ENCODE results near the gene TSPAN4. TPM values are rescaled to one million over a fixed set of nuclear protein-coding genes. Genes with fewer than 3 reads are reported as not detected.

TSPAN4 gene
- total RNA-seq, 1 experiment from 2014 or later, result 43.6 TPM

- Histone ChIP-seq H3K36me3 (ENCODE audit: low read depth) (no peaks in the 10 kb centered on the region), H3K4me2 (no peak overlapping the region), H3K79me2 (ENCODE audit: low read depth) (no peaks in the 10 kb centered on the region), H3K4me3 (no peak overlapping the region), H3K9me2 (ENCODE audit: insufficient read depth) (no peaks in the 10 kb centered on the region), H3K4me1 (replicated peaks; ENCODE audit: insufficient read depth) (0 out of 2 replicates have a peak, but pooled peaks cover under 1% of the 10 kb centered on the region), H2AFZ (no peak overlapping the region), H3K27ac (no peak overlapping the region), H3F3A (ENCODE audit: insufficient read depth, low read depth) (peaks cover 6% of the 10 kb centered on the region; the same call in 1 of the 2 replicates), H3K9me3 (ENCODE audit: insufficient read depth, low read depth) (no peaks in the 10 kb centered on the region), H4K20me1 (ENCODE audit: insufficient read depth) (no peaks in the 10 kb centered on the region), H3K27me3 (ENCODE audit: insufficient read depth, low read depth) (no peaks in the 10 kb centered on the region)
- TF ChIP-seq EZH2 (IDR thresholded peaks at IDR 0.05; ENCODE audit: low read depth) (no peak), CTCF (conservative IDR thresholded peaks at IDR 0.05) (no peak)
- intact Hi-C loops (cut with micrococcal nuclease; ENCODE audit: unreplicated experiment), result no loop called here
- BruUV-seq (replicated peaks), result no TSS peak
- ChIA-PET POLR2A (ENCODE audit: unreplicated experiment) (no interaction called here), CTCF (no interaction called here)
- DNase-seq, result no peak
Observed at GRCh38 chr11:849951-850774, 7.5 kb downstream of the TSPAN4 start.

- H3K36me3 ChIP-seq (ENCODE audit: low read depth), result no peaks in the 10 kb centered on the region
- H2AFZ ChIP-seq, result no peak overlapping the region
- H3K4me2 ChIP-seq, result no peak overlapping the region
- H3K4me1 ChIP-seq (replicated peaks; ENCODE audit: insufficient read depth), result no peaks in the 10 kb centered on the region
- ChIA-PET POLR2A (ENCODE audit: unreplicated experiment) (no interaction called here), CTCF (no interaction called here)
- H3K79me2 ChIP-seq (ENCODE audit: low read depth), result no peaks in the 10 kb centered on the region
- intact Hi-C loops (cut with micrococcal nuclease; ENCODE audit: unreplicated experiment), result no loop called here
- H3K27me3 ChIP-seq (ENCODE audit: insufficient read depth, low read depth), result no peaks in the 10 kb centered on the region
- H3K9me3 ChIP-seq (ENCODE audit: insufficient read depth, low read depth), result no peaks in the 10 kb centered on the region
- TF ChIP-seq CTCF (conservative IDR thresholded peaks at IDR 0.05) (no peak; the same call in 1 of the 2 replicates), EZH2 (IDR thresholded peaks at IDR 0.05; ENCODE audit: low read depth) (no peak)
- no peak for DNase-seq
- no peaks in the 10 kb centered on the region for H3K9me2 ChIP-seq (ENCODE audit: insufficient read depth)
- 0 out of 2 replicates have a peak, but pooled peaks cover 6% of the 10 kb centered on the region for H3F3A ChIP-seq (ENCODE audit: insufficient read depth, low read depth)
- no peak overlapping the region for H3K27ac ChIP-seq
- no peaks in the 10 kb centered on the region for H4K20me1 ChIP-seq (ENCODE audit: insufficient read depth)
- no TSS peak for BruUV-seq (replicated peaks)
- no peak overlapping the region for H3K4me3 ChIP-seq
Observed at GRCh38 chr11:850775-851763, 8.4 kb downstream of the TSPAN4 start.

- Histone ChIP-seq H3K79me2 (ENCODE audit: low read depth) (no peaks in the 10 kb centered on the region), H3K4me1 (replicated peaks; ENCODE audit: insufficient read depth) (no peaks in the 10 kb centered on the region), H3K4me3 (no peak overlapping the region), H2AFZ (no peak overlapping the region), H3K27ac (no peak overlapping the region), H3K36me3 (ENCODE audit: low read depth) (no peaks in the 10 kb centered on the region), H4K20me1 (ENCODE audit: insufficient read depth) (no peaks in the 10 kb centered on the region), H3K27me3 (ENCODE audit: insufficient read depth, low read depth) (no peaks in the 10 kb centered on the region), H3F3A (ENCODE audit: insufficient read depth, low read depth) (no peaks in the 10 kb centered on the region), H3K9me3 (ENCODE audit: insufficient read depth, low read depth) (no peaks in the 10 kb centered on the region), H3K9me2 (ENCODE audit: insufficient read depth) (no peaks in the 10 kb centered on the region), H3K4me2 (no peak overlapping the region)
- ChIA-PET CTCF (no interaction called here), POLR2A (ENCODE audit: unreplicated experiment) (no interaction called here)
- no peak for DNase-seq
- no peak for TF ChIP-seq CTCF (conservative IDR thresholded peaks at IDR 0.05)
- no peak for TF ChIP-seq EZH2 (IDR thresholded peaks at IDR 0.05; ENCODE audit: low read depth)
- intact Hi-C loops (cut with micrococcal nuclease; ENCODE audit: unreplicated experiment), result no loop called here
- no TSS peak for BruUV-seq (replicated peaks)
Observed at GRCh38 chr11:852762-853161, 10.1 kb downstream of the TSPAN4 start.

Data from PC-9 (cell line).